ENCODE data around the gene SPPL2C. TPM values are rescaled to one million over a fixed set of nuclear protein-coding genes. Genes with fewer than 3 reads are reported as not detected.

SPPL2C gene
- total RNA-seq, 1 experiment from 2014 or later = not detected

DNA sequence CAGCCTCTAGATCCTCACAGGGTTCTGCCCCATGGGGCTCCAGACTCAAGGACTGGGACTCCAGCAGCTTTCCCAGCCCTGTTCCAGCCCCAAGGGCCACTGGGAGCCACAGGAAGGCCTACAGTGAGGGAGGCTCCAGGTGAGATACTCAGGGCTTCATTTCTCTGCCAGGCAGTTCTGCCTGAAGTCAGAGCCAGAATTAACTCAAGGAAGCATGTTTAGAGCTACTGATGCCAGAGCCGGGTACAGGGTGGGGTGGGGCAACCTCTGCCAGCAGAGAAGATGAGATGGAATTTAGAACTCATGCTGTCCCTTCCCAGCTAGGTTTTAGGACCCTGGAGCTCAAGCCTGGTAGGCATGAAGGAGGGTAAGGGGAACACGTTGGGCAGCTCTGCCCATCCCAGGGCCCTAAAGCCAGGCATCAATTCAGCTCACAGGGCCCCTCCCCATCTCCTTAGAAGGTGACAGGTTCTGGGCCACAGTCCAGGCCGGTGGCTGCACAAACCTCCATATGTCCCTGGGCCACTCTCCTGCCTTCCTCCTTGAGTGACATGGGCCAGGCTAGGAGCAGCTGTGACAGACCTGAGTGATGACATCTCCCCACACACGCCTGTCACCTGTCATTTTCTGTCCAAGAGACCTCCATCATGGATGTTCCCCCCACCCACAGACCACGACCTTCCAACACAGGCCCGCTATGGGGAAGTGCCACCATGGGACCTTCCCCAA lies 24.5 kb upstream of the SPPL2C start:
- no peak overlapping the region for H3K4me3 ChIP-seq (ENCODE audit: low read depth, low read length)
- no peaks in the 10 kb centered on the region for H3K36me3 Mint-ChIP-seq (ENCODE audit: insufficient read depth, unreplicated experiment)
- intact Hi-C loops (cut with micrococcal nuclease; ENCODE audit: unreplicated experiment) = no loop called here
- peaks cover 6% of the 10 kb centered on the region for H3K4me1 Mint-ChIP-seq (ENCODE audit: low read depth, unreplicated experiment)
- no peaks in the 10 kb centered on the region for H3K36me3 ChIP-seq (ENCODE audit: control insufficient read depth, insufficient read depth, low read length)
- TF ChIP-seq, protein P1, sequence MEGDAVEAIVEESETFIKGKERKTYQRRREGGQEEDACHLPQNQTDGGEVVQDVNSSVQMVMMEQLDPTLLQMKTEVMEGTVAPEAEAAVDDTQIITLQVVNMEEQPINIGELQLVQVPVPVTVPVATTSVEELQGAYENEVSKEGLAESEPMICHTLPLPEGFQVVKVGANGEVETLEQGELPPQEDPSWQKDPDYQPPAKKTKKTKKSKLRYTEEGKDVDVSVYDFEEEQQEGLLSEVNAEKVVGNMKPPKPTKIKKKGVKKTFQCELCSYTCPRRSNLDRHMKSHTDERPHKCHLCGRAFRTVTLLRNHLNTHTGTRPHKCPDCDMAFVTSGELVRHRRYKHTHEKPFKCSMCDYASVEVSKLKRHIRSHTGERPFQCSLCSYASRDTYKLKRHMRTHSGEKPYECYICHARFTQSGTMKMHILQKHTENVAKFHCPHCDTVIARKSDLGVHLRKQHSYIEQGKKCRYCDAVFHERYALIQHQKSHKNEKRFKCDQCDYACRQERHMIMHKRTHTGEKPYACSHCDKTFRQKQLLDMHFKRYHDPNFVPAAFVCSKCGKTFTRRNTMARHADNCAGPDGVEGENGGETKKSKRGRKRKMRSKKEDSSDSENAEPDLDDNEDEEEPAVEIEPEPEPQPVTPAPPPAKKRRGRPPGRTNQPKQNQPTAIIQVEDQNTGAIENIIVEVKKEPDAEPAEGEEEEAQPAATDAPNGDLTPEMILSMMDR (IDR thresholded peaks at IDR 0.05; ENCODE audit: insufficient read depth in 1 of 2, low read depth in 1 of 2, low read length in 1 of 2, severe bottlenecking in 1 of 2, unreplicated experiment in 1 of 2) = no peak
- DNase-seq = no peak
- no peaks in the 10 kb centered on the region for H3K9me3 Mint-ChIP-seq (ENCODE audit: unreplicated experiment)
- no peak overlapping the region for H3K27ac Mint-ChIP-seq (ENCODE audit: unreplicated experiment)
- no peaks in the 10 kb centered on the region for H3K4me1 ChIP-seq
- no peak overlapping the region for H3K4me3 Mint-ChIP-seq (ENCODE audit: unreplicated experiment)
- no peaks in the 10 kb centered on the region for H3K9me3 ChIP-seq
- peaks cover 6% of the 10 kb centered on the region for H3K27me3 Mint-ChIP-seq (ENCODE audit: insufficient read depth, unreplicated experiment)
- H3K27me3 ChIP-seq (replicated peaks; ENCODE audit: control insufficient read depth, insufficient read depth, low read length) = no peaks in the 10 kb centered on the region
- BruUV-seq (replicated peaks) = no TSS peak
- POLR2A ChIA-PET = no interaction called here
- CTCF ChIA-PET = interaction anchor here (1.1 kb wide), 1 partner anchor 99 kb away, joined by 3 read pairs; no protein-coding TSS in a partner anchor

DNA sequence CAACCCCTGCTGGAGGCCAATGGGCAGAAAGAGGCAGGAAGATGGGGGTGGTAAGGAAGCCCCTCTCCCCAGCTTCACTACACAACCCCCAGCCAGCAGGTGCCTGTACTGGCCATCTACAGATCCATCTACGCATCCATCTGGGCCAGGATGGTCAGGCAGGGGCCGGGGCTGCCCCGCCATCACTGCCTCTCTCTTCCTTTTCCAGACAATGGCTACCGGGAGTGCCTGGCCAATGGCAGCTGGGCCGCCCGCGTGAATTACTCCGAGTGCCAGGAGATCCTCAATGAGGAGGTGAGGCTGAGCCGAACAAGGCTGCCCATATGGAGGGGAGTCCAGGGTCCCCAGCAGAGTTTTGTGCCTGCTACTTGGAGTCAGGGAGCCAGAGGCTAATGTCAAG lies 23.5 kb upstream of the SPPL2C start:
- H3K4me1 ChIP-seq = no peaks in the 10 kb centered on the region
- POLR2A ChIA-PET = no interaction called here
- Mint-ChIP-seq H3K4me3 (ENCODE audit: unreplicated experiment) (no peak overlapping the region), H3K27me3 (ENCODE audit: insufficient read depth, unreplicated experiment) (peaks cover 6% of the 10 kb centered on the region), H3K4me1 (ENCODE audit: low read depth, unreplicated experiment) (no peaks in the 10 kb centered on the region), H3K9me3 (ENCODE audit: unreplicated experiment) (no peaks in the 10 kb centered on the region), H3K27ac (ENCODE audit: unreplicated experiment) (no peak overlapping the region), H3K36me3 (ENCODE audit: insufficient read depth, unreplicated experiment) (no peaks in the 10 kb centered on the region)
- no peak overlapping the region for H3K4me3 ChIP-seq (ENCODE audit: low read depth, low read length)
- no peaks in the 10 kb centered on the region for H3K36me3 ChIP-seq (ENCODE audit: control insufficient read depth, insufficient read depth, low read length)
- TF ChIP-seq, protein P1 (IDR thresholded peaks at IDR 0.05; ENCODE audit: insufficient read depth in 1 of 2, low read depth in 1 of 2, low read length in 1 of 2, severe bottlenecking in 1 of 2, unreplicated experiment in 1 of 2) = no peak
- intact Hi-C loops (cut with micrococcal nuclease; ENCODE audit: unreplicated experiment) = no loop called here
- no peak for DNase-seq
- BruUV-seq (replicated peaks) = no TSS peak
- no peaks in the 10 kb centered on the region for H3K27me3 ChIP-seq (replicated peaks; ENCODE audit: control insufficient read depth, insufficient read depth, low read length)
- CTCF ChIA-PET = no interaction called here
- H3K9me3 ChIP-seq = no peaks in the 10 kb centered on the region

DNA sequence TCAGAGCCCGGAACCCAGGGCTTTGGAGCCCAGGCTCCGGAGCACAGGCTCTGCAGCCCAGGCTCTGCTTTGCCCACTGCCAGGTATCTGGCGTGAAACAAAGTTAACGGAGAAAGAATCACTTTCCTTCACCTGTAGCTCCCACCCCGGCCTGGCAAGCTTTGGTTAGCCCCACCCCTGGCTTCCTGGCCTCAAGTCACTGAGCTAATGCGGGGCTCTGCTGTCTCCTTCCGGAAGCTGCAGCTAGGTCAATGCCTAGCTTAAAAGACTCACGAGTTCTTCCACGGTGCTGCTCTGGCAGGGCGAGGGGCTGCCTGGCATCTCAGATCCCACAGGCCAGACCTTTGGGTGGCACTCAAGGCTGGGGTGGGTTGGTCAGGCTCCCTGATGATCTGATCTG lies 21.1 kb upstream of the SPPL2C start:
- H3K27me3 ChIP-seq (replicated peaks; ENCODE audit: control insufficient read depth, insufficient read depth, low read length) = no peaks in the 10 kb centered on the region; the same call in 1 of the 2 replicates
- CTCF ChIA-PET = interaction anchor here (0.6 kb wide), 1 partner anchor 75 kb away, joined by 4 read pairs; no protein-coding TSS in a partner anchor

More for the DNA sequence above, 21.1 kb upstream of the SPPL2C start:
- no peak overlapping the region for H3K4me3 ChIP-seq (ENCODE audit: low read depth, low read length)
- no peaks in the 10 kb centered on the region for H3K4me1 ChIP-seq
- TF ChIP-seq, protein P1 (IDR thresholded peaks at IDR 0.05; ENCODE audit: insufficient read depth in 1 of 2, low read depth in 1 of 2, low read length in 1 of 2, severe bottlenecking in 1 of 2, unreplicated experiment in 1 of 2) = no peak
- H3K4me3 Mint-ChIP-seq (ENCODE audit: unreplicated experiment) = no peak overlapping the region
- no peaks in the 10 kb centered on the region for H3K36me3 Mint-ChIP-seq (ENCODE audit: insufficient read depth, unreplicated experiment)
- H3K9me3 Mint-ChIP-seq (ENCODE audit: unreplicated experiment) = no peaks in the 10 kb centered on the region
- H3K27me3 Mint-ChIP-seq (ENCODE audit: insufficient read depth, unreplicated experiment) = peaks cover 6% of the 10 kb centered on the region
- intact Hi-C loops (cut with micrococcal nuclease; ENCODE audit: unreplicated experiment) = no loop called here
- H3K4me1 Mint-ChIP-seq (ENCODE audit: low read depth, unreplicated experiment) = peaks cover 6% of the 10 kb centered on the region
- no TSS peak for BruUV-seq (replicated peaks)
- POLR2A ChIA-PET = no interaction called here
- H3K9me3 ChIP-seq = no peaks in the 10 kb centered on the region
- H3K27ac Mint-ChIP-seq (ENCODE audit: unreplicated experiment) = no peak overlapping the region
- no peak for DNase-seq
- H3K36me3 ChIP-seq (ENCODE audit: control insufficient read depth, insufficient read depth, low read length) = no peaks in the 10 kb centered on the region

Data from Caco-2 (cell line).